Right lobe of liver (tissue), 6 donors: Measurements from ENCODE around the gene STXBP2. TPM values are rescaled to one million over a fixed set of nuclear protein-coding genes. Genes with fewer than 3 reads are reported as not detected.

ENCODE experiments used
- ATAC-seq, 4 donors: fragments of 200-7000 bp; cut with Tn5 transposase; one replicate each; pipeline ENCODE4 v1.9.1; 2020; ENCODE audit warnings: mild to moderate bottlenecking in 4 of 4, moderate library complexity in 4 of 4
- DNase-seq, 3 donors: peaks; one replicate each; pipeline ENCODE4 v3.0.0-alpha.2; 2020
- H3K27ac ChIP-seq, 3 donors: fragments of 200-600 bp; one replicate each; pipeline ENCODE4 v1.8.0; 2022
- H3K27me3 ChIP-seq, 2 donors: fragments of 200-600 bp; one replicate each; pipeline ENCODE4 v1.8.0; 2022
- H3K36me3 ChIP-seq, 4 donors: fragments of 200-600 bp; sonication (generic) in 1 of 4; one replicate each; pipeline versions ENCODE4 v1.5.1 to v1.8.0; 2017 to 2022; ENCODE audit warnings: control low read depth in 1 of 4
- H3K4me1 ChIP-seq, 4 donors: fragments of 200-600 bp; sonication (generic) in 1 of 4; one replicate each; pipeline versions ENCODE4 v1.5.1 to v1.8.0; 2017 to 2022; ENCODE audit warnings: control low read depth in 1 of 4
- H3K4me3 ChIP-seq, 3 donors: fragments of 200-600 bp; one replicate each; pipeline ENCODE4 v1.8.0; 2022
- H3K9me3 ChIP-seq, 4 donors: fragments of 200-600 bp; sonication (generic) in 1 of 4; one replicate each; pipeline versions ENCODE4 v1.5.1 to v1.8.0; 2017 to 2022; ENCODE audit warnings: control low read depth in 1 of 4
- CTCF ChIP-seq, 4 donors: fragments of 200-600 bp in 3 of 4; fragments of 450-650 bp in 1 of 4; IDR thresholded peaks; one replicate each; pipeline versions ENCODE4 v1.5.1 to v1.8.0; 2016 to 2022; ENCODE audit warnings: antibody characterized with exemption in 4 of 4, mild to moderate bottlenecking in 2 of 4
- POLR2A ChIP-seq: fragments of 450-650 bp; IDR thresholded peaks from one replicate; pipeline ENCODE4 v1.6.1; 2017; ENCODE audit warnings: antibody characterized with exemption, mild to moderate bottlenecking
- WGBS: methylation state at CpG from one replicate; pipeline ENCODE4 v1.1.6; 2018; ENCODE audit warnings: low coverage, low lambda C conversion rate; ENCODE audit not compliant: insufficient coverage; ENCODE audit errors: missing lambda C conversion rate; 5-methylcytosine and 5-hydroxymethylcytosine counted together
- intact Hi-C, 2 donors: fragments of 100-400 bp; cut with DNase I; formaldehyde crosslinking; loops; one replicate each; pipeline versions ENCODE4 v1.11.2 to v1.14.1; 2022
- total RNA-seq, 6 experiments: library from RNA; depleted of rRNA in 2 of 6; stranded (reverse); fragments of >200 nt in 2 of 6; fragmentation: NEBNext Ultra II Directional in 3 of 6; extraction: Animal tissue kit (Norgen Biotek cat#: 25700) in 3 of 6; gene quantifications; one replicate each; pipeline versions ENCODE4 v1.1.0 to v1.2.4, GENCODE V29; 2016 to 2023
- donor health status: DM: no; HTN: yes; CAD: no.
- donor health status: DM: no; HTN: no; CAD: no.
- donor health status: DM: no; HTN: no; CAD: no.
- donor health status: DM: no; HTN: yes; CAD: no.
- donor health status: DM: no; HTN: yes; CAD: no.

The STXBP2 gene
- total RNA-seq, 6 experiments from 2014 or later, result 27.5 to 45.7 (median 39.1) TPM

DNA sequence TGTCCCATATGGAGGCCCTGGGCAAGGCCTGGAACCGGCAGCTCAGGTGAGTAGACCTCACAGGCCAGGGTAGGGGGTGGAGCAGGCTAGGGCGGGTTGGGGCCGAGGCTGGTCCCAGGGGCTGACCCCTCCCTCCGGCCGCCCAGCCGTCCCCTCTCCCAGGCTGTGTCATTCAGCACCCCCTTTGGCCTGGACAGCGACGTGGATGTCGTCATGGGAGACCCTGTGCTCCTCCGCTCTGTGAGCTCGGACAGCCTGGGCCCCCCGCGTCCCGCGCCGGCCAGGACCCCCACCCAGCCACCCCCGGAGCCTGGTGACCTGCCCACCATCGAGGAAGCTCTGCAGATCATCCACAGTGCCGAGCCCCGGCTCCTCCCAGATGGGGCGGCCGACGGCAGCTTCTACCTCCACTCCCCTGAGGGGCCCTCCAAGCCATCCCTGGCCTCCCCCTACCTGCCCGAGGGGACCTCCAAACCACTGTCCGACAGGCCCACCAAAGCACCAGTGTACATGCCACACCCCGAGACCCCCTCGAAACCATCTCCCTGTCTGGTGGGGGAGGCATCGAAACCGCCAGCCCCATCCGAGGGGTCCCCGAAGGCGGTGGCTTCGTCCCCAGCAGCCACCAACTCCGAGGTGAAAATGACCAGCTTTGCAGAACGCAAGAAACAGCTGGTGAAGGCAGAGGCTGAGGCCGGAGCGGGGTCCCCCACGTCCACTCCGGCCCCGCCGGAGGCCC, 25.2 kb upstream of the STXBP2 start:
- H3K27ac ChIP-seq, result no peak overlapping the region
- no peaks in the 10 kb centered on the region for H3K9me3 ChIP-seq
- no peaks in the 10 kb centered on the region for H3K4me1 ChIP-seq
- peak in 1 of 4 donors; percentile 3 for ATAC-seq
- DNase-seq, result peak in 2 of 3 donors; percentile 16 to 45
- H3K36me3 ChIP-seq, result peaks cover 0 to 43% (median 11%) of the 10 kb centered on the region in 4 donors
- WGBS, result no CpG with 5 or more reads among the region's 41 CpGs
- TF ChIP-seq POLR2A, result no peak
- no peak for TF ChIP-seq CTCF (IDR thresholded peaks at IDR 0.05)
- H3K27me3 ChIP-seq, result no peaks in the 10 kb centered on the region
- intact Hi-C loops, result no loop called here
- H3K4me3 ChIP-seq, result no peak overlapping the region

- Histone ChIP-seq H3K9me3 (no peaks in the 10 kb centered on the region), H3K27ac (no peak overlapping the region), H3K36me3 (peaks cover 0 to 43% (median 11%) of the 10 kb centered on the region in 4 donors), H3K4me3 (no peak overlapping the region), H3K27me3 (no peaks in the 10 kb centered on the region), H3K4me1 (peaks cover 0 to 2% (median 1%) of the 10 kb centered on the region in 4 donors)
- 89% methylated on average over 12 of the region's 81 CpGs for WGBS
- intact Hi-C loops, result no loop called here
- DNase-seq (peak in 1 of 3 donors; percentile 40), ATAC-seq (no peak)
- TF ChIP-seq CTCF (IDR thresholded peaks at IDR 0.05) (no peak), POLR2A (no peak)
Observed at GRCh38 chr19:7612282-7613274, 24.3 kb upstream of the STXBP2 start.

DNA sequence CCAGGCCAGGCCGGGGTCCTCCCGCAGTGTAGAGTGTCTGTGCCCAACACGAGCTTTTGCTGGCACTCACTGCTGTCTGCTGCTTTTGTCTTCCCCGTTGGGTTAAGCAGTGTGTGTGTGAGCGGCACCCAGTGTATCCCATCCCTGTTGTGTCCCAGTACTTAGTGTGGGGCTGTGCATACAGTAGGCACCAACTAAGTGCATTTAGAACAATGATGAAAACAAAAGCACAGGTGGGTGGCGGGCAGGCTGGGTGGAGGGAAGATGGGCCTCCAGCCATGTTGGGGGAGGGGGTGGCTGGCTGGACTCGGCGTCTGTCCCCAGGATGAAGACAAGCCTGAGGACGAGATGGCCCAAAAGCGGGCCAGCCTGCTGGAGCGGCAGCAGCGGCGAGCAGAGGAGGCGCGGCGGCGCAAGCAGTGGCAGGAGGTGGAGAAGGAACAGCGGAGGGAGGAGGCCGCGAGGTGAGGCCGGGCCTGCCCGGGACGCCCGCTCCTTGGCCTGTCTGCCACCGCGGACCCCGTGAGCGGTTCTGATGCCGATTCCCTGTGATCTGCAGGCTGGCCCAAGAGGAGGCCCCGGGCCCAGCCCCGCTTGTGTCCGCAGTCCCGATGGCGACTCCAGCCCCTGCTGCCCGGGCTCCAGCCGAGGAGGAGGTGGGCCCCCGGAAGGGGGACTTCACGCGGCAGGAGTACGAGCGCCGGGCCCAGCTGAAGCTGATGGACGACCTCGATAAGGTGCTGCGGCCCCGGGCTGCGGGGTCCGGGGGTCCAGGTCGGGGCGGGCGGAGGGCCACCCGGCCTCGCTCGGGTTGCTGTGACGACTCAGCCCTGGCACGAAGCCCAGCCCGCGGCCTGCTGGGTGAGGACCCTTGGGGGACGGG, 21.8 kb upstream of the STXBP2 start:
- 93% methylated on average over 3 of the region's 59 CpGs for WGBS
- DNase-seq, result no peak
- peaks cover 0 to 26% (median 12%) of the 10 kb centered on the region in 4 donors for H3K4me1 ChIP-seq
- peaks cover 0 to 35% (median 11%) of the 10 kb centered on the region in 4 donors for H3K36me3 ChIP-seq
- H3K27ac ChIP-seq, result no peak overlapping the region
- intact Hi-C loops, result no loop called here
- TF ChIP-seq POLR2A, result no peak
- TF ChIP-seq CTCF (IDR thresholded peaks at IDR 0.05), result no peak
- H3K27me3 ChIP-seq, result no peaks in the 10 kb centered on the region
- H3K9me3 ChIP-seq, result no peaks in the 10 kb centered on the region
- no peak overlapping the region for H3K4me3 ChIP-seq
- ATAC-seq, result no peak

DNA sequence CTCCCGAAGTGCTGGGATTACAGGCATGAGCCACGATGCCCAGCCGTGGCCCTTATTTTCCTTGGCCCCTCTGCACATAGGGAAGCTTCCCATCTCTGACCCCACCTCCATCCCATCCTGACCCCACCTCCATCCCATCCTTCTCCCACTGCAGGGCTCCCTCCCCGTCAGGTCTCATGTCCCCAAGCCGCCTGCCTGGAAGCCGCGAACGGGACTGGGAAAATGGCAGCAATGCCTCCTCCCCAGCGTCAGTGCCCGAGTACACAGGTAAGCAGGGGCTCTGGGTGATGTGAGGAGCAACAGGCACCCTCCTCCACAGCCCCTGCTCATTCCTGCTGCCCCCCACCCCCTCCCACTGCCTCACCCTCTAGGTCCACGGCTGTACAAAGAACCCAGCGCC, 19.7 kb upstream of the STXBP2 start:
- Histone ChIP-seq H3K9me3 (no peaks in the 10 kb centered on the region), H3K4me3 (no peak overlapping the region), H3K27me3 (no peaks in the 10 kb centered on the region), H3K4me1 (peaks cover 0 to 29% (median 14%) of the 10 kb centered on the region in 4 donors), H3K27ac (no peak overlapping the region), H3K36me3 (peaks cover 0 to 38% (median 13%) of the 10 kb centered on the region in 4 donors)
- 78% methylated on average over 6 of the region's 12 CpGs for WGBS
- DNase-seq, result no peak
- ATAC-seq, result no peak
- intact Hi-C loops, result no loop called here
- no peak for TF ChIP-seq POLR2A
- no peak for TF ChIP-seq CTCF (IDR thresholded peaks at IDR 0.05)
